SIG-M5 treated with dmso at 0.1 percent for 504 hours (cell line): ENCODE measurements around the gene CHD5.
A peak's percentile ranks its signal among the peaks of the same experiment; 100 is the strongest.

Experiments
- DNase-seq: peaks from one replicate; lab custom pipeline; 2025; ENCODE audit not compliant: unreplicated experiment; lab: John Stamatoyannopoulos, UW

The CHD5 gene

DNA sequence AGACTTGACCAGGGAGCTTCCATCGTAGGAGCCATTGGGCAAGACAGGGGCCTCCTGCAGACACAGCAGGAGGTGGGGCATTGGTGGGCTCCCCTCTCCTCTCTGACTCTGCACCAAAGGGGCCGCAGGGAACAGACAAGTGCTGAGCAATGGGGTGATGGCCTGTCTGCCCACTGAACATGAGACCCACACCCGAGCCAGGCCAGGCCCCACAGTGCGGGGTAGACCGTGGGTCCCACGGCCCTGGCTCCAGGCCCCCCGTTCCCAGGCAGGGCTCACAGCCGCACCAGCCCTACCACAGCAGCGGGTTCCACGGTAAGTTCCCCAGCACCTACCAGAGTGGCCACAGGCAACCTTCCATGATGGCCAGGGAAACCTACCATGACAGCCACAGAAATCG lies 45.9 kb downstream of the CHD5 start:
- DNase-seq = no peak

- no peak for DNase-seq
Observed at GRCh38 chr1:6133146-6133895, 46.8 kb downstream of the CHD5 start.

DNA sequence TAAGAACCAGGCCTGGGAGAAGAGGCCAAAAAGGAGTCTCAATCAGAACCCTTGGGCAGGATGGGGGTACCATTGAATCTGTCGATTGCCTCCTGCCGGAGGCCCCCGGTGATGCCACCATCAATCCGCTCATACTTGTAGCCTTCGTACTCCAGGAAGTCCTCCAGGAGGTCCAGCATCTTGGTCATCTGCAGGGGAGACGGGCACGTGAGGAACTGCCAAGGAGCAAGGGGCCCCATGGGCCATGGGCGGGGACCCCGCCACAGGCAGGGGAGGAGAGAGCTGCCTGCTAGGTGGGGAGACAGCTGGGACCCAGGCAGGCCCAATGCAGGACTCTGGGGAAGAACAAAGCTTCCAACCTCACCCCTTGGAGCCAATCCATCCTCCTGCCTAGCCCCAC lies 48.6 kb downstream of the CHD5 start:
- no peak for DNase-seq

DNA sequence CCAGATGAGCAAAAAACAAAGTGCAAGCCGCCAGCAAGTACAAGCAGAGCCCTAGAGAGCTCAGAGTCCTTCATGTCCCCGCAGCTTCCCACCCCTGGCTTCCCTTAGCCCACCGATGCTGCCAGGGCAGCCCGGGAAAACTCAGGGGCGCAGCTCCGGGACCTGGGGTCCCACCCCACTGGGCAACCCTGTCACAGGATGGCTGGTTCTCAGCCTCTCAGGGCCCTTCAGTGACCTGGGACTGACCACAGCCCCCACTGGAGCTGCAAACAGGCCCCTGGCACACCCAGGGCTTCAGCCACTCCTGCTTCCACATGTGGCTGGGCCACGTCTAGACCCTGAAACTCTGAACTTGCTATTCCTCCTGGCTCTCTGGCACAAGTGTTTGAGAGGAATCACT lies 49.5 kb downstream of the CHD5 start:
- no peak for DNase-seq

DNA sequence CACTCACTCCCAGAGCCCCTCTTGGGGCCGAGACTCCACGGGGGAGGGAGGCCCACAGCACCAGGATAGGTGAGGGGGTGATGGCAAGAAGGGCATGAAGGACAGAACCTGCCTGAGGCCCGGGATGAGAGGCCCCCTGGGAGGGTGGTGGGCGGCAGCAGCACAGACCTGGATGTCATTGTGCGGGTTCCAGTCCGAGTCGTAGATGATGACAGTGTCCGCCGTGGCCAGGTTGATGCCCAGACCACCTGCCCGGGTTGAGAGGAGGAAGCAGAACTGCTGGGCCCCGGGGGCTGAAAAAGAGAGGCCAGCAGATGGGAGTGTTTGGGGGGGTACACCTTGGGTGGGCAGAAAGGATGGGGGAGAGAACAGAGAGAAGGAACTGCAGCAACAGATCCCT lies 50.1 kb downstream of the CHD5 start:
- DNase-seq = no peak

GRCh38 chr1:6129313-6129712 lies 50.8 kb downstream of the CHD5 start:
- peak; percentile 4 for DNase-seq

DNA sequence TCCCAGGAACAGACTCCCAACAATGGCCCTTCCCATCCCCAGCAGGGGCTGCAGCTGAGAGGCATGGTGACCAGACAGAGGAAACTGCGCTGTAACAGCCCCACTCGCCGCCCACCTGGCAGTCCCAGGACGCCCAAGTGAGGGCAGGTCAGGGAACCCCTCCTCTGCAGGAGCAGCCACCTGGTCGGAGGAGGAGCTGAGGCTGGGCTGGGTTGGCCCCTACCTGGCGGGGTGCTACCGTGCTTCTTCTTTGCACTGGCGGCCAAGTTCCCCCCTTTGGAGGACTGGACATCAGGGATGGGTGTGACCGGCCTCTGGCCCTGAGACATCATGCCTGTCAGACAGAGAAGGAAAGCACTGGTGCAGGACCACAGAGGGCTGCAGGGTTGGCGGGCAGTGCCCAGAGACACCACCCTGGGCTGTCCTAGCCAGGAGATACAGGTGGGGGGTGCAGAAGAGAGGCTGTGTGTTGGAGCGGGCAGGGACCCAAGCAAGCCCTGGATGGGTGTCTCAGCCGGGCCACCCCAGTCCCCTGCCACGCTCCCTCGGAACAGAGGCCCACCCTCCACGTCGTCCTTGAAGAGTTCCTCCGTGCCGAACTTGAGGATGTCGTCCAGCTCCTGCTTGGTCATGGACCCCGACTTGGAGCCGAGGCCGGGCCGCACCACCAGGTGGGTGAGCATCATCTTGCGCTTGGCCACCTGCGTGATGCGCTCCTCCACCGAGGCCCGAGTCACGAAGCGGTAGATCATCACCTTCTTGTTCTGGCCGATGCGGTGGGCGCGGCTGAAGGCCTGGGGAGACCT lies 51.6 kb downstream of the CHD5 start:
- DNase-seq = no peak

- no peak for DNase-seq
Observed at GRCh38 chr1:6127587-6128163, 52.4 kb downstream of the CHD5 start.

- no peak for DNase-seq
Observed at GRCh38 chr1:6126521-6127067, 53.5 kb downstream of the CHD5 start.

GRCh38 chr1:6126028-6126427 lies 54.1 kb downstream of the CHD5 start:
- no peak for DNase-seq

DNA sequence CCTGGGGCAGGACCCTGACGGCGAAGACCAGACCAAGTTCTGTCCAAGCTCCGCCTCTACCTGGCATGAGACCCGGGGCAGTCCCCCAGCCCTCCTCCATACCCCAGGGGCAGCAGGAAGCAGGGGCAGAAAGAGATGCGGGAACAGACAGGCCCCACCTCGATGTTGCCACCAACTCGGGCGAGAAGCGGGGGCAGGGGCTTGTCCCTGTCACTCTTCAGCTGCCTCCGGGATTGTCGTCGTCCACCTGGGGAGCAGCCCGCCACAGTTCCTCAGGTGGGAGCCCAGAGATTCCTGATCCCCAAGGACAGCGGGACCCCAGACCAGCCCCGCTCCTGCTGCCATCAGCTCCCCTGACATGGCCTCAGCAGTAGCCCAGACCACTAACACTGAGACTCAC lies 54.8 kb downstream of the CHD5 start:
- no peak for DNase-seq

- DNase-seq = no peak
Observed at GRCh38 chr1:6124746-6125365, 55.3 kb downstream of the CHD5 start.

GRCh38 chr1:6124341-6124740 lies 55.8 kb downstream of the CHD5 start:
- DNase-seq = no peak

DNA sequence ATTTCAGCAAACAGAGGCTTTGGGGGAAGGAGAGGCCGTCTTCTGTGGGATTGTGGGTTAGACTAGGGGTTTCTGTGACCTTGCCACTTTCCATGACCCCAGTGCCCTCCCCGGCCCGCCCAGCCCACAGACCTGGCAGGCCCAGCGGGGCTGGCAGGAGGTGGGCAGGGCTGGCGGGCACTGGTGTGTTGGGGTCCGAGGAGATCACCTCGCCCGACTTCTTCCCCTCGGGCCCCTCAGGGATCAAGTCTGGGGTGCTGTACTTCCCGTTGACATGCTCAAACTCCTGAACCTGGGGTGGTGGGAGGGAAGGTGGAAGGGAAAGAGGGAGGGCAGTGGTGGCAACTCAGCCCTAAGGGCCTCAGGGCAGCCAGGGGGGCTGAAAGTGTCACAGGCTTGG lies 56.3 kb downstream of the CHD5 start:
- DNase-seq = no peak

- DNase-seq = peak; percentile 63
Observed at GRCh38 chr1:6123083-6123482, 57.0 kb downstream of the CHD5 start.

GRCh38 chr1:6121651-6122370 lies 58.3 kb downstream of the CHD5 start:
- no peak for DNase-seq

GRCh38 chr1:6121021-6121421 lies 59.1 kb downstream of the CHD5 start:
- no peak for DNase-seq

DNA sequence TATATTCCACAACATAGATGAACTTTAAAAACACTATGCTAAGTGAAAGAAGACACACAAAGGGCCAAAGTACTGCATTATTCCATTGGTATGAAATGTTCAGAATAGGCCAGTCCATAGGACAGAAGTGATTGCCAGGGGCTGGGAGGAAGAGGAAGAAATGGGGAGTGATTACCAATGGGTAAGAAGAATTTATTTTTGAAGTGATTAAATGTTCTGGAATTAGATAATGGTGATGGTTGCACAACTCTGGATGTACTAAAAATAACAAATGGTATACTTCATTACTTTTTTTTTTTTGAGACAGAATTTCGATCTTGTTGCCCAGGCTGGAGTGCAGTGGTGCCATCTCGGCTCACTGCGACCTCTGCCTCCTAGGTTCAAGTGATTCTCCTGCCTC lies 61.7 kb downstream of the CHD5 start:
- no peak for DNase-seq

DNA sequence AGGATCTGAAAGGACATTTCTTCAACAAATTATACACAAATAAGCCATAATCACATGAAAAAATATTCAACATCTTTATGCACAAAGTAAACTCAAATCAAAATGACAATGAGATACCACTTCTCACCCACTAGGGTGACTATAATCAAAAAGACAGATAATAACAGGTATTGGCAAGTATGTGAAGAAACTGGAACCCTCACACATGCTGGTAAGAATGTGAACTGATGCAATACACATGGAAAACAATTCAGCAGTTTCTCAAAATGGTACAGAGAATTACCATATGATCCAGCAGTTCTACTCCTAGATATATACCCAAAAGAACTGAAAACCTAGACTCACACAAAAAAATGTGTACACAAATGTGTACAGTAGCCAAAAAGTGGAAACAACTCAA lies 62.5 kb downstream of the CHD5 start:
- no peak for DNase-seq

DNA sequence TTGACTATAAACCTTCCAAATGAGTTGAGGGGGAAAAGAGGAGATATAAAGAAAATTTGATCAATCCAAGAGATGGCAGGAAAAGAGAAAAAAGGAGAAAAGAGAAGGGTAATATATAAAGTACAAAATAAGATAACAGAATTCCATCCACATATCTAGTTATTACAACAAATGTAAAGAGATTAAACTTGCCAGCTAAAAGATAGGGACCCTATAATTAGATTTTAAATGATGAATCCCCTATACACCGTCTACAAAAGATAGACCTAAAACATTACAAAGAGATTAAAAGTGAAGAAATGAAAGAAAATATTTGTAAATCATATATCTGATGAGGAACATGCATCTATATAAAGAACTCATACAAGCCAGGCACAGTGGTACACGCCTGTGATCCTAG lies 63.1 kb downstream of the CHD5 start:
- DNase-seq = no peak

- no peak for DNase-seq
Observed at GRCh38 chr1:6116137-6116536, 64.0 kb downstream of the CHD5 start.
